B cell (primary cell): ENCODE results near the gene NRXN2. TPM values are rescaled to one million over a fixed set of nuclear protein-coding genes. Genes with fewer than 3 reads are reported as not detected.

ENCODE experiments used
- ATAC-seq: fragments of 200-7000 bp; cut with Tn5 transposase; one replicate; pipeline ENCODE4 v1.10.0; 2021; ENCODE audit warnings: low read depth, mild to moderate bottlenecking, moderate number of reproducible peaks, moderate library complexity
- CTCF ChIA-PET: fragments of 350-600 bp; sonication (Branson Sonifier 250); formaldehyde crosslinking; loops from one replicate; lab custom pipeline; 2021; ENCODE audit warnings: antibody characterized with exemption, inconsistent platforms; lab: Charles Lee
- POLR2A ChIA-PET: fragments of 350-600 bp; sonication (Branson Sonifier 250); formaldehyde crosslinking; loops from one replicate; lab custom pipeline; 2021; ENCODE audit warnings: antibody characterized with exemption; lab: Charles Lee
- DNase-seq: peaks from one replicate; pipeline ENCODE4 v3.0.0; 2013
- H2AFZ ChIP-seq: 2 replicates; pipeline ENCODE4 v1.6.1; 2012; ENCODE audit warnings: mild to moderate bottlenecking, low read depth, low read length; ENCODE audit not compliant: insufficient read depth, poor library complexity, severe bottlenecking
- H3K27ac ChIP-seq, 2 donors: 1 replicate in 1 of 2; 2 replicates in 1 of 2; pipeline ENCODE4 v1.5.1; 2012 to 2013; ENCODE audit warnings: low read length in 2 of 2, mild to moderate bottlenecking in 2 of 2, moderate library complexity in 1 of 2
- H3K27me3 ChIP-seq, 4 experiments: fragments of 200-600 bp in 1 of 4; sonication (generic) in 1 of 4; replicated peaks in 1 of 4; 1 replicate in 2 of 4; 2 replicates in 2 of 4; pipeline versions ENCODE4 v1.6.1 to v1.7.0; 2013 to 2016; ENCODE audit warnings: low read length in 3 of 4, mild to moderate bottlenecking in 2 of 4, mixed read lengths in 1 of 4, moderate library complexity in 1 of 4; ENCODE audit not compliant: insufficient read depth in 4 of 4, control insufficient read depth in 3 of 4; ENCODE audit errors: control extremely low read depth in 1 of 4
- H3K36me3 ChIP-seq, 2 experiments: replicated peaks in 1 of 2; 1 replicate in 1 of 2; 2 replicates in 1 of 2; pipeline versions ENCODE4 v1.6.1 to v1.7.1; 2013; ENCODE audit warnings: low read length in 1 of 2; ENCODE audit not compliant: insufficient read depth in 2 of 2, control insufficient read depth in 1 of 2; ENCODE audit errors: control extremely low read depth in 1 of 2, extremely low read depth in 1 of 2
- H3K4me1 ChIP-seq, 2 donors: fragments of 200-600 bp in 1 of 2; sonication (generic) in 1 of 2; 1 replicate in 1 of 2; 2 replicates in 1 of 2; pipeline versions ENCODE4 v1.5.1 to v1.6.1; 2013 to 2017; ENCODE audit warnings: low read length in 2 of 2; ENCODE audit not compliant: control insufficient read depth in 2 of 2, insufficient read depth in 2 of 2
- H3K4me2 ChIP-seq: replicated peaks from 2 replicates; pipeline ENCODE3; 2012; ENCODE audit warnings: mild to moderate bottlenecking, low read depth, low read length; ENCODE audit not compliant: poor library complexity, severe bottlenecking
- H3K4me3 ChIP-seq, 5 experiments: fragments of 200-600 bp in 1 of 5; sonication (generic) in 1 of 5; 1 replicate in 3 of 5; 2 replicates in 2 of 5; pipeline versions ENCODE4 v1.5.1 to v1.7.0; 2011 to 2016; ENCODE audit warnings: low read length in 4 of 5, mild to moderate bottlenecking in 4 of 5, low read depth in 2 of 5, control low read depth in 1 of 5, moderate library complexity in 1 of 5; ENCODE audit not compliant: insufficient read depth in 1 of 5; ENCODE audit errors: control extremely low read depth in 1 of 5, extremely low read depth in 1 of 5
- H3K79me2 ChIP-seq: fragments of 200-600 bp; sonication (generic); one replicate; pipeline ENCODE4 v1.6.0; 2016; ENCODE audit warnings: low read length; ENCODE audit not compliant: control insufficient read depth, insufficient read depth
- H3K9ac ChIP-seq: fragments of 200-600 bp; sonication (generic); 2 replicates; pipeline ENCODE4 v1.6.1; 2017; ENCODE audit warnings: mild to moderate bottlenecking, low read length, moderate library complexity
- H3K9me3 ChIP-seq, 3 donors: one replicate each; pipeline versions ENCODE4 v1.6.1 to v1.7.1; 2013; ENCODE audit warnings: low read length in 2 of 3; ENCODE audit not compliant: control insufficient read depth in 2 of 3, insufficient read depth in 1 of 3; ENCODE audit errors: control extremely low read depth in 1 of 3
- H4K20me1 ChIP-seq: 2 replicates; pipeline ENCODE4 v1.6.0; 2012; ENCODE audit warnings: mild to moderate bottlenecking, low read length; ENCODE audit not compliant: insufficient read depth, control insufficient read depth, poor library complexity, severe bottlenecking
- H3K27ac Mint-ChIP-seq: one replicate; pipeline ENCODE4 v1.8.0; 2021; ENCODE audit warnings: mixed read lengths
- H3K27me3 Mint-ChIP-seq: one replicate; pipeline ENCODE4 v1.8.0; 2021; ENCODE audit warnings: mixed read lengths
- H3K4me1 Mint-ChIP-seq: one replicate; pipeline ENCODE4 v1.8.0; 2021; ENCODE audit warnings: mixed read lengths
- H3K4me3 Mint-ChIP-seq: one replicate; pipeline ENCODE4 v1.8.0; 2021; ENCODE audit warnings: mixed read lengths
- H3K9me3 Mint-ChIP-seq: one replicate; pipeline ENCODE4 v1.8.0; 2022; ENCODE audit warnings: mixed read lengths; ENCODE audit not compliant: insufficient read depth
- CTCF ChIP-seq: fragments of 200-600 bp; IDR thresholded peaks from one replicate; pipeline ENCODE4 v1.8.0; 2022; ENCODE audit warnings: antibody characterized with exemption, mild to moderate bottlenecking
- EZH2 ChIP-seq: IDR thresholded peaks from 2 replicates; pipeline ENCODE4 v1.6.1; 2012; ENCODE audit warnings: borderline replicate concordance, low read depth, mild to moderate bottlenecking, moderate library complexity, low read length; ENCODE audit not compliant: insufficient read depth, poor library complexity, severe bottlenecking
- WGBS: methylation state at CpG from one replicate; pipeline ENCODE4 v1.1.5; 2013; ENCODE audit warnings: missing lambda C conversion rate; ENCODE audit not compliant: insufficient coverage; 5-methylcytosine and 5-hydroxymethylcytosine counted together
- intact Hi-C: fragments of 100-400 bp; cut with micrococcal nuclease; formaldehyde crosslinking; loops from one replicate; pipeline ENCODE4 v1.10.0; 2022
- polyA plus RNA-seq: library from polyadenylated mRNA; depleted of rRNA; stranded (reverse); fragments of >200 nt; gene quantifications from 2 replicates; pipeline ENCODE4 v1.2.3, GENCODE V29; 2012
- total RNA-seq, 2 donors: library from RNA; stranded (reverse); fragments of 120-200 nt in 1 of 2; gene quantifications; 1 replicate in 1 of 2; 2 replicates in 1 of 2; pipeline versions ENCODE4 v1.2.3 to v1.2.4, GENCODE V29; 2013 to 2022

NRXN2 gene
- total and polyA plus RNA-seq, 2 donors (not counting 1 experiment from before 2014, with no cell fraction given), result 0.01 to 0.52 TPM

DNA sequence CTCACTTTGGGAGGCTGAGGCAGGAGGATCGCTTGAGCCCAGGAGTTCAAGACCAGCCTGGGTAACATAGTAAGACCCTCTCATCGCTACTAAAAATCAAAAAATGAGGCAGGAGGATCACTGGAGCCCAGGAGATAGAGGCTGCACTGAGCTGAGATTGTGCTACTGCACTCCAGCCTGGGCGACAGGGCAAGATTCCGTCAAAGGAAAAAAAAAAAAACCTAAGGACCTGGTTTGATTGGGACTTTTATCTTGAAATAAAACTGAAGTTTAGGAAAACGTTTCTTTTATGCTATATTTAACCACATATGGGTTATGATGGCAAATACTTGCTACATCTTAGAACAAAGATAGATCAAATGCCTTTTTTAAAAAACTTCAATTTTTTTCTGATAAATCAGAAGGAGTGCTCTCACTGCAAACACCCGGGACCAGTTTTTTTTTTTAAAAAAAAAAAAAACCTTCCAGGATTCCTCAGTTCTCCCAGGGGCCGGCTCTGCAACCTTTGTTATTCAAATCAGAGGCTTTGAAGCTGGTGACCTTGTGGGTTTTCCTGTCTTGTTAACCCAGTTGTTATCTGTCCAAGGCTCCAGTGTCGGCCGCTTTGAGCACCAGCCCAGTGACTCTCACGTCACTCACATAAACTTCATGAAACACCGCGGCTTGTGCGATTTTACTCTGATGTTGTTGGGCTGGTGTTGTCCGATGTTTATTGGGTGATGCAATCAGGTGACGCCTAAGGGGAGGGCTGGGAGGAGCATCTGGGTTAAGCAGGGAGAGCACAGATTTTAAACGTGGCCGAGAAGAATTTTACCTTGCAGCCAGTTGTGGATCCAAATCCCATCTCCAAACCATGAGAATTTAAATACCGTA, 156.7 kb downstream of the NRXN2 start:
- Mint-ChIP-seq H3K27ac (no peak overlapping the region), H3K4me1 (no peaks in the 10 kb centered on the region), H3K9me3 (no peaks in the 10 kb centered on the region), H3K27me3 (no peaks in the 10 kb centered on the region), H3K4me3 (no peak overlapping the region)
- H3K4me1 ChIP-seq, result no peaks in the 10 kb centered on the region
- H3K4me3 ChIP-seq, result no peak overlapping the region
- intact Hi-C loops, result no loop called here
- no peak for DNase-seq
- WGBS, result 91% methylated on average over 4 of the region's 18 CpGs
- POLR2A ChIA-PET, result no interaction called here
- no peak overlapping the region for H3K27ac ChIP-seq
- no peaks in the 10 kb centered on the region for H3K9me3 ChIP-seq
- H3K9ac ChIP-seq, result no peak overlapping the region
- H2AFZ ChIP-seq, result no peak overlapping the region
- TF ChIP-seq CTCF (no peak), EZH2 (no peak)
- H3K79me2 ChIP-seq, result no peaks in the 10 kb centered on the region
- H4K20me1 ChIP-seq, result no peaks in the 10 kb centered on the region
- CTCF ChIA-PET, result no interaction called here
- ATAC-seq, result no peak
- H3K4me2 ChIP-seq, result no peak overlapping the region
- no peaks in the 10 kb centered on the region for H3K27me3 ChIP-seq
- H3K36me3 ChIP-seq, result no peaks in the 10 kb centered on the region
